WTC11 (cell line): Measurements from ENCODE around the gene PHF5A.
"Not testable (repeated sequence)": the region's sequence is repeated elsewhere in the genome, so short reads cannot be mapped to it uniquely, and the experiment has no call there.

Experiments used
- FOXP1 ChIP-seq: sonication (generic); formaldehyde crosslinking; IDR thresholded peaks from 2 replicates; pipeline ENCODE4 v1.8.0; 2022; ENCODE audit warnings: missing genetic modification reagents, mild to moderate bottlenecking, moderate library complexity, borderline replicate concordance
- RELA ChIP-seq: sonication (generic); formaldehyde crosslinking; IDR thresholded peaks from 2 replicates; pipeline ENCODE4 v1.8.1; 2022; ENCODE audit warnings: missing genetic modification reagents, mild to moderate bottlenecking, borderline replicate concordance
- TF ChIP-seq, protein P1 (sequence below): fragments of 200-600 bp; IDR thresholded peaks from 2 replicates; pipeline ENCODE4 v1.8.0; 2022; ENCODE audit warnings: antibody characterized with exemption
- TF ChIP-seq, protein P2 (sequence below): sonication (generic); formaldehyde crosslinking; IDR thresholded peaks from 2 replicates; pipeline ENCODE4 v1.8.1; 2023; ENCODE audit warnings: mild to moderate bottlenecking, missing genetic modification reagents, moderate library complexity
- TF ChIP-seq, protein P3 (sequence below): sonication (generic); formaldehyde crosslinking; conservative IDR thresholded peaks from 2 replicates; pipeline ENCODE4 v1.8.1; 2022; ENCODE audit warnings: mild to moderate bottlenecking, missing genetic modification reagents
- TF ChIP-seq, protein P4 (sequence below): sonication (generic); formaldehyde crosslinking; IDR thresholded peaks from 2 replicates; pipeline ENCODE4 v1.8.0; 2022; ENCODE audit warnings: mild to moderate bottlenecking, missing genetic modification reagents
- TF ChIP-seq, protein P5 (sequence below): sonication (generic); formaldehyde crosslinking; IDR thresholded peaks from 2 replicates; pipeline ENCODE4 v1.8.1; 2023; ENCODE audit warnings: mild to moderate bottlenecking, missing genetic modification reagents, borderline replicate concordance

DNA sequence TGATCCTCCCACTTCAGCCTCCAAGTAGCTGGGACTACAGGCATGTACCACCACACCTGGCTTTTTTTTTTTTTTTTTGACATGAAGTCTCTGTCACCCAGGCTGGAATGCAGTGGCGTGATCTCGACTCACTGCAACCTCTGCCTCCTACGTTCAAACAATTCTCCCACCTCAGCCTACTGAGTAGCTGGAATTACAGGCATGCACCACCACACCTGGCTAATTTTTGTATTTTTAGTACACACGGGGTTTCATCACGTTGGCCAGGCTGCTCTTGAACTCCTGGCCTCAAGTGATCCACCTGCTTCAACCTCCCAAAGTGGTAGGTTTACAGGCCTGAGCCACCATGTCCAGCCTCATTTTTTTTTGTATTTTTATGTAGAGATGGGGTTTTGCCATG lies 28.0 kb downstream of the PHF5A start:
- TF ChIP-seq FOXP1; RELA (CRISPR knock-in tag): not testable (repeated sequence)
- TF ChIP-seq, protein P1, sequence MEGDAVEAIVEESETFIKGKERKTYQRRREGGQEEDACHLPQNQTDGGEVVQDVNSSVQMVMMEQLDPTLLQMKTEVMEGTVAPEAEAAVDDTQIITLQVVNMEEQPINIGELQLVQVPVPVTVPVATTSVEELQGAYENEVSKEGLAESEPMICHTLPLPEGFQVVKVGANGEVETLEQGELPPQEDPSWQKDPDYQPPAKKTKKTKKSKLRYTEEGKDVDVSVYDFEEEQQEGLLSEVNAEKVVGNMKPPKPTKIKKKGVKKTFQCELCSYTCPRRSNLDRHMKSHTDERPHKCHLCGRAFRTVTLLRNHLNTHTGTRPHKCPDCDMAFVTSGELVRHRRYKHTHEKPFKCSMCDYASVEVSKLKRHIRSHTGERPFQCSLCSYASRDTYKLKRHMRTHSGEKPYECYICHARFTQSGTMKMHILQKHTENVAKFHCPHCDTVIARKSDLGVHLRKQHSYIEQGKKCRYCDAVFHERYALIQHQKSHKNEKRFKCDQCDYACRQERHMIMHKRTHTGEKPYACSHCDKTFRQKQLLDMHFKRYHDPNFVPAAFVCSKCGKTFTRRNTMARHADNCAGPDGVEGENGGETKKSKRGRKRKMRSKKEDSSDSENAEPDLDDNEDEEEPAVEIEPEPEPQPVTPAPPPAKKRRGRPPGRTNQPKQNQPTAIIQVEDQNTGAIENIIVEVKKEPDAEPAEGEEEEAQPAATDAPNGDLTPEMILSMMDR, result not testable (repeated sequence)
- TF ChIP-seq, protein P2, sequence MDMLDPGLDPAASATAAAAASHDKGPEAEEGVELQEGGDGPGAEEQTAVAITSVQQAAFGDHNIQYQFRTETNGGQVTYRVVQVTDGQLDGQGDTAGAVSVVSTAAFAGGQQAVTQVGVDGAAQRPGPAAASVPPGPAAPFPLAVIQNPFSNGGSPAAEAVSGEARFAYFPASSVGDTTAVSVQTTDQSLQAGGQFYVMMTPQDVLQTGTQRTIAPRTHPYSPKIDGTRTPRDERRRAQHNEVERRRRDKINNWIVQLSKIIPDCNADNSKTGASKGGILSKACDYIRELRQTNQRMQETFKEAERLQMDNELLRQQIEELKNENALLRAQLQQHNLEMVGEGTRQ (CRISPR knock-in tag), result not testable (repeated sequence)
- TF ChIP-seq, protein P3, sequence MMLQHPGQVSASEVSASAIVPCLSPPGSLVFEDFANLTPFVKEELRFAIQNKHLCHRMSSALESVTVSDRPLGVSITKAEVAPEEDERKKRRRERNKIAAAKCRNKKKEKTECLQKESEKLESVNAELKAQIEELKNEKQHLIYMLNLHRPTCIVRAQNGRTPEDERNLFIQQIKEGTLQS, result not testable (repeated sequence)
- TF ChIP-seq, protein P4, sequence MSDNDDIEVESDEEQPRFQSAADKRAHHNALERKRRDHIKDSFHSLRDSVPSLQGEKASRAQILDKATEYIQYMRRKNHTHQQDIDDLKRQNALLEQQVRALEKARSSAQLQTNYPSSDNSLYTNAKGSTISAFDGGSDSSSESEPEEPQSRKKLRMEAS (CRISPR knock-in tag), result not testable (repeated sequence)
- TF ChIP-seq, protein P5, sequence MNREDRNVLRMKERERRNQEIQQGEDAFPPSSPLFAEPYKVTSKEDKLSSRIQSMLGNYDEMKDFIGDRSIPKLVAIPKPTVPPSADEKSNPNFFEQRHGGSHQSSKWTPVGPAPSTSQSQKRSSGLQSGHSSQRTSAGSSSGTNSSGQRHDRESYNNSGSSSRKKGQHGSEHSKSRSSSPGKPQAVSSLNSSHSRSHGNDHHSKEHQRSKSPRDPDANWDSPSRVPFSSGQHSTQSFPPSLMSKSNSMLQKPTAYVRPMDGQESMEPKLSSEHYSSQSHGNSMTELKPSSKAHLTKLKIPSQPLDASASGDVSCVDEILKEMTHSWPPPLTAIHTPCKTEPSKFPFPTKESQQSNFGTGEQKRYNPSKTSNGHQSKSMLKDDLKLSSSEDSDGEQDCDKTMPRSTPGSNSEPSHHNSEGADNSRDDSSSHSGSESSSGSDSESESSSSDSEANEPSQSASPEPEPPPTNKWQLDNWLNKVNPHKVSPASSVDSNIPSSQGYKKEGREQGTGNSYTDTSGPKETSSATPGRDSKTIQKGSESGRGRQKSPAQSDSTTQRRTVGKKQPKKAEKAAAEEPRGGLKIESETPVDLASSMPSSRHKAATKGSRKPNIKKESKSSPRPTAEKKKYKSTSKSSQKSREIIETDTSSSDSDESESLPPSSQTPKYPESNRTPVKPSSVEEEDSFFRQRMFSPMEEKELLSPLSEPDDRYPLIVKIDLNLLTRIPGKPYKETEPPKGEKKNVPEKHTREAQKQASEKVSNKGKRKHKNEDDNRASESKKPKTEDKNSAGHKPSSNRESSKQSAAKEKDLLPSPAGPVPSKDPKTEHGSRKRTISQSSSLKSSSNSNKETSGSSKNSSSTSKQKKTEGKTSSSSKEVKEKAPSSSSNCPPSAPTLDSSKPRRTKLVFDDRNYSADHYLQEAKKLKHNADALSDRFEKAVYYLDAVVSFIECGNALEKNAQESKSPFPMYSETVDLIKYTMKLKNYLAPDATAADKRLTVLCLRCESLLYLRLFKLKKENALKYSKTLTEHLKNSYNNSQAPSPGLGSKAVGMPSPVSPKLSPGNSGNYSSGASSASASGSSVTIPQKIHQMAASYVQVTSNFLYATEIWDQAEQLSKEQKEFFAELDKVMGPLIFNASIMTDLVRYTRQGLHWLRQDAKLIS, result not testable (repeated sequence)
